GM18858 (cell line): ENCODE results near the gene SLC9A7.
A peak's percentile ranks its signal among the peaks of the same experiment; 100 is the strongest.
"Not testable (repeated sequence)": the region's sequence is repeated elsewhere in the genome, so short reads cannot be mapped to it uniquely, and the experiment has no call there.

Source experiments
- ATAC-seq: cut with Tn5 transposase; IDR thresholded peaks from one replicate; pipeline ENCODE4 v1.9.1; 2021; ENCODE audit not compliant: unreplicated experiment

SLC9A7 gene

GRCh38 chrX:46754586-46755061, 4.3 kb downstream of the SLC9A7 start:
- no peak for ATAC-seq

GRCh38 chrX:46754036-46754435, 4.9 kb downstream of the SLC9A7 start:
- ATAC-seq, result no peak

GRCh38 chrX:46750889-46751288, 8.0 kb downstream of the SLC9A7 start:
- no peak for ATAC-seq

GRCh38 chrX:46744009-46744408, 14.9 kb downstream of the SLC9A7 start:
- ATAC-seq, result no peak

- ATAC-seq, result no peak
Measured at GRCh38 chrX:46743046-46743445, 15.9 kb downstream of the SLC9A7 start.

GRCh38 chrX:46739736-46740135, 19.2 kb downstream of the SLC9A7 start:
- ATAC-seq, result no peak

GRCh38 chrX:46737462-46737861, 21.5 kb downstream of the SLC9A7 start:
- no peak for ATAC-seq

- ATAC-seq, result no peak
Measured at GRCh38 chrX:46737041-46737440, 21.9 kb downstream of the SLC9A7 start.

GRCh38 chrX:46735622-46736021, 23.3 kb downstream of the SLC9A7 start:
- no peak for ATAC-seq

- ATAC-seq, result no peak
Measured at GRCh38 chrX:46733226-46733625, 25.7 kb downstream of the SLC9A7 start.

GRCh38 chrX:46730765-46731164, 28.2 kb downstream of the SLC9A7 start:
- ATAC-seq, result no peak

GRCh38 chrX:46727441-46727840, 31.5 kb downstream of the SLC9A7 start:
- ATAC-seq, result no peak

GRCh38 chrX:46723569-46723927, 35.4 kb downstream of the SLC9A7 start:
- ATAC-seq, result not testable (repeated sequence)

- no peak for ATAC-seq
Measured at GRCh38 chrX:46722742-46723568, 36.0 kb downstream of the SLC9A7 start.

- ATAC-seq, result no peak
Measured at GRCh38 chrX:46716796-46717195, 42.1 kb downstream of the SLC9A7 start.

GRCh38 chrX:46715997-46716396, 42.9 kb downstream of the SLC9A7 start:
- ATAC-seq, result no peak

GRCh38 chrX:46715530-46715929, 43.4 kb downstream of the SLC9A7 start:
- no peak for ATAC-seq

GRCh38 chrX:46713672-46714490, 45.0 kb downstream of the SLC9A7 start:
- peak; percentile 70 for ATAC-seq

- no peak for ATAC-seq
Measured at GRCh38 chrX:46712764-46713163, 46.2 kb downstream of the SLC9A7 start.

GRCh38 chrX:46710927-46711623, 47.8 kb downstream of the SLC9A7 start:
- ATAC-seq, result no peak

- no peak for ATAC-seq
Measured at GRCh38 chrX:46710425-46710824, 48.5 kb downstream of the SLC9A7 start.
